Adipose tissue (tissue), 3 donors: ENCODE data around the gene NUDT8. TPM values are rescaled to one million over a fixed set of nuclear protein-coding genes. Genes with fewer than 3 reads are reported as not detected.
"Not testable (repeated sequence)": the region's sequence is repeated elsewhere in the genome, so short reads cannot be mapped to it uniquely, and the experiment has no call there.

Experiments used
- H3K27ac ChIP-seq: one replicate; pipeline ENCODE4 v1.5.1; 2013; ENCODE audit warnings: low read depth, low read length
- WGBS, 3 donors: extraction: QIAGEN DNeasy Blood & Tissue Kit; methylation state at CpG; one replicate each; pipeline ENCODE4 v1.1.7; 2013; 5-methylcytosine and 5-hydroxymethylcytosine counted together
- polyA plus RNA-seq, 3 donors: library from polyadenylated mRNA; stranded (reverse); fragments of 200-250 nt; gene quantifications; one replicate each; pipeline ENCODE4 v1.2.3, GENCODE V29; 2013
- donor health status: healthy with polysubstance abuse.
- donor health status: Bipolar disorder and iron deficiency.
- donor health status: healthy.

NUDT8 gene
- polyA plus RNA-seq, 3 donors: 9.8 to 37.1 (median 11.0) TPM

GRCh38 chr11:67606492-67607295 lies 23.0 kb downstream of the NUDT8 start, which contains the start of gene NDUFV1:
Gene NDUFV1 (plus strand): TSS chr11:67606936. CDS start chr11:67607005, 69 bp downstream.
- 0 to 1% (median 0%) methylated on average over 68 to 69 of the region's 69 CpGs for WGBS, 3 donors
- H3K27ac ChIP-seq: no peak within 1 kb of the TSS

GRCh38 chr11:67606093-67606491 lies 23.6 kb downstream of the NUDT8 start:
- WGBS, 3 donors: 32 to 41% (median 32%) methylated on average over 17 of the region's 17 CpGs
- H3K27ac ChIP-seq: no peak overlapping the region

- WGBS, 3 donors: 63 to 68% (median 66%) methylated on average over 11 of the region's 11 CpGs
- H3K27ac ChIP-seq: no peak overlapping the region
Observed at GRCh38 chr11:67605231-67606011, 24.3 kb downstream of the NUDT8 start.

- WGBS, 3 donors: 85 to 100% (median 95%) methylated on average over 2 of the region's 2 CpGs
- no peak overlapping the region for H3K27ac ChIP-seq
Observed at GRCh38 chr11:67604815-67605214, 24.9 kb downstream of the NUDT8 start.

- not testable (repeated sequence) for H3K27ac ChIP-seq
- 56 to 70% (median 59%) methylated on average over 2 of the region's 4 CpGs for WGBS, 3 donors
Observed at GRCh38 chr11:67604119-67604518, 25.6 kb downstream of the NUDT8 start.

- WGBS, 3 donors: 89 to 95% (median 93%) methylated on average over 7 of the region's 7 CpGs
- no peak overlapping the region for H3K27ac ChIP-seq
Observed at GRCh38 chr11:67601098-67601497, 28.6 kb downstream of the NUDT8 start.

- whole genome bisulfite sequencing, 3 donors: 33 to 58% (median 37%) methylated on average over 7 of the region's 7 CpGs
- no peak overlapping the region for H3K27ac ChIP-seq
Observed at GRCh38 chr11:67600324-67601029, 29.3 kb downstream of the NUDT8 start.

- no peak overlapping the region for H3K27ac ChIP-seq
- 52 to 71% (median 67%) methylated on average over 1 of the region's 1 CpG for WGBS, 3 donors
Observed at GRCh38 chr11:67599149-67599548, 30.6 kb downstream of the NUDT8 start.

GRCh38 chr11:67597963-67598362 lies 31.8 kb downstream of the NUDT8 start:
- 89 to 96% (median 91%) methylated on average over 22 to 26 of the region's 26 CpGs for WGBS, 3 donors
- not testable (repeated sequence) for H3K27ac ChIP-seq

- H3K27ac ChIP-seq: not testable (repeated sequence)
- no CpG with 5 or more reads among the region's 3 CpGs for WGBS, 3 donors
Observed at GRCh38 chr11:67597458-67597857, 32.3 kb downstream of the NUDT8 start.

- 51 to 96% (median 79%) methylated on average over 1 of the region's 1 CpG for WGBS, 3 donors
- H3K27ac ChIP-seq: no peak overlapping the region
Observed at GRCh38 chr11:67596753-67597300, 32.9 kb downstream of the NUDT8 start.

GRCh38 chr11:67594480-67594879 lies 35.3 kb downstream of the NUDT8 start:
- no peak overlapping the region for H3K27ac ChIP-seq
- WGBS, 3 donors: 61 to 73% (median 68%) methylated on average over 3 of the region's 3 CpGs

GRCh38 chr11:67593565-67593905 lies 36.2 kb downstream of the NUDT8 start:
- no peak overlapping the region for H3K27ac ChIP-seq
- 61 to 76% (median 72%) methylated on average over 3 of the region's 3 CpGs for WGBS, 3 donors

- WGBS, 3 donors: 68 to 79% (median 75%) methylated on average over 12 of the region's 12 CpGs
- no peak overlapping the region for H3K27ac ChIP-seq
Observed at GRCh38 chr11:67592880-67593564, 36.7 kb downstream of the NUDT8 start.

- not testable (repeated sequence) for H3K27ac ChIP-seq
- WGBS, 3 donors: 70 to 84% (median 72%) methylated on average over 11 of the region's 11 CpGs
Observed at GRCh38 chr11:67588899-67589415, 40.8 kb downstream of the NUDT8 start.

GRCh38 chr11:67588136-67588503 lies 41.6 kb downstream of the NUDT8 start:
- WGBS, 3 donors: 85 to 98% (median 91%) methylated on average over 1 of the region's 1 CpG
- no peak overlapping the region for H3K27ac ChIP-seq

GRCh38 chr11:67586568-67587250 lies 43.0 kb downstream of the NUDT8 start:
- WGBS, 3 donors: 72 to 84% (median 73%) methylated on average over 5 of the region's 5 CpGs
- no peak overlapping the region for H3K27ac ChIP-seq
